Measurements from ENCODE around the gene SLC2A4. TPM values are rescaled to one million over a fixed set of nuclear protein-coding genes. Genes with fewer than 3 reads are reported as not detected.
"Not testable (repeated sequence)": the region's sequence is repeated elsewhere in the genome, so short reads cannot be mapped to it uniquely, and the experiment has no call there.

SLC2A4 gene
- polyA plus RNA-seq, 3 donors: not detected

GRCh38 chr17:7334938-7335538 is 53.5 kb downstream of the SLC2A4 start:
- peaks cover 27% of the 10 kb centered on the region for H3K79me2 ChIP-seq (ENCODE audit: insufficient read depth, low read length)
- H3K4me2 ChIP-seq (replicated peaks; ENCODE audit: extremely low read depth, low read length, poor library complexity, severe bottlenecking): no peak overlapping the region
- 100% methylated on average over 1 of the region's 3 CpGs for WGBS (ENCODE audit: insufficient coverage)
- H3K27me3 ChIP-seq (ENCODE audit: control insufficient read depth in 2 of 2, insufficient read depth in 2 of 2, low read length in 2 of 2): no peaks in the 10 kb centered on the region
- intact Hi-C loops (cut with micrococcal nuclease): no loop called here
- no peak overlapping the region for H2AFZ ChIP-seq (ENCODE audit: insufficient read depth, low read depth, low read length, poor library complexity, severe bottlenecking)
- peaks cover 0 to 6% of the 10 kb centered on the region in 2 donors for H3K36me3 ChIP-seq (replicated peaks in 1 of 2; ENCODE audit: control insufficient read depth in 1 of 2, insufficient read depth in 2 of 2, low read length in 2 of 2)
- H3K4me1 ChIP-seq (ENCODE audit: control insufficient read depth in 1 of 2, insufficient read depth in 2 of 2, low read length in 2 of 2): peaks cover 43 to 55% of the 10 kb centered on the region in 2 donors
- Mint-ChIP-seq H3K27ac (peak overlapping the region in 2 of 7 donors; percentile 32 to 65), H3K9me3 (no peaks in the 10 kb centered on the region), H3K4me1 (peaks cover 54% of the 10 kb centered on the region), H3K27me3 (ENCODE audit: low read depth in 3 of 3) (peaks cover 0 to 8% (median 0%) of the 10 kb centered on the region in 3 donors), H3K36me3 (peaks cover 6 to 15% of the 10 kb centered on the region in 2 donors), H3K4me3 (peak overlapping the region in 1 of 2 donors; percentile 37)
- no peaks in the 10 kb centered on the region for H4K20me1 ChIP-seq (ENCODE audit: insufficient read depth, low read length)
- H3K9me3 ChIP-seq (replicated peaks in 1 of 2; ENCODE audit: control insufficient read depth in 1 of 2, insufficient read depth in 1 of 2, low read length in 2 of 2): no peaks in the 10 kb centered on the region
- H3K9ac ChIP-seq (ENCODE audit: insufficient read depth, low read length, poor library complexity, severe bottlenecking): no peak overlapping the region
- no peak overlapping the region for H3K27ac ChIP-seq (ENCODE audit: low read depth in 1 of 2, low read length in 2 of 2)
- TF ChIP-seq CTCF (IDR thresholded peaks at IDR 0.05): no peak
- DNase-seq: no peak
- no peak overlapping the region for H3K4me3 ChIP-seq (replicated peaks in 1 of 3; ENCODE audit: low read depth in 2 of 3, low read length in 3 of 3)

GRCh38 chr17:7335765-7336164 is 54.2 kb downstream of the SLC2A4 start:
- peak overlapping the region; percentile 89 for H2AFZ ChIP-seq (ENCODE audit: insufficient read depth, low read depth, low read length, poor library complexity, severe bottlenecking)
- WGBS (ENCODE audit: insufficient coverage): 72% methylated on average over 9 of the region's 13 CpGs
- H3K27me3 Mint-ChIP-seq (ENCODE audit: low read depth in 3 of 3): not testable (repeated sequence)

More at GRCh38 chr17:7335765-7336164, 54.2 kb downstream of the SLC2A4 start:
- peak overlapping the region in 1 of 2 donors; percentile 71 for H3K27ac ChIP-seq (ENCODE audit: low read depth in 1 of 2, low read length in 2 of 2)
- intact Hi-C loops (cut with micrococcal nuclease); H3K9me3 Mint-ChIP-seq; DNase-seq; H4K20me1 ChIP-seq (ENCODE audit: insufficient read depth, low read length); H3K27me3 ChIP-seq (ENCODE audit: control insufficient read depth in 2 of 2, insufficient read depth in 2 of 2, low read length in 2 of 2); H3K9ac ChIP-seq (ENCODE audit: insufficient read depth, low read length, poor library complexity, severe bottlenecking); H3K9me3 ChIP-seq (replicated peaks in 1 of 2; ENCODE audit: control insufficient read depth in 1 of 2, insufficient read depth in 1 of 2, low read length in 2 of 2): not testable (repeated sequence)
- peak overlapping the region; percentile 88 for H3K4me2 ChIP-seq (replicated peaks; ENCODE audit: extremely low read depth, low read length, poor library complexity, severe bottlenecking)
- H3K36me3 Mint-ChIP-seq: peaks cover 10 to 22% of the 10 kb centered on the region in 2 donors
- peak overlapping the region; percentile 78 to 90 for H3K4me3 Mint-ChIP-seq
- peaks cover 0 to 10% of the 10 kb centered on the region in 2 donors for H3K36me3 ChIP-seq (replicated peaks in 1 of 2; ENCODE audit: control insufficient read depth in 1 of 2, insufficient read depth in 2 of 2, low read length in 2 of 2)
- peaks cover 27% of the 10 kb centered on the region for H3K79me2 ChIP-seq (ENCODE audit: insufficient read depth, low read length)
- peak overlapping the region in 1 of 3 experiments; percentile 79 for H3K4me3 ChIP-seq (replicated peaks in 1 of 3; ENCODE audit: low read depth in 2 of 3, low read length in 3 of 3)
- peak overlapping the region in 6 of 7 donors; percentile 0 to 91 (median 77) for H3K27ac Mint-ChIP-seq
- peaks cover 54% of the 10 kb centered on the region for H3K4me1 Mint-ChIP-seq
- H3K4me1 ChIP-seq (ENCODE audit: control insufficient read depth in 1 of 2, insufficient read depth in 2 of 2, low read length in 2 of 2): peaks cover 37 to 49% of the 10 kb centered on the region in 2 donors
